Measurements from ENCODE around the gene SPAG5.

SPAG5 gene

DNA sequence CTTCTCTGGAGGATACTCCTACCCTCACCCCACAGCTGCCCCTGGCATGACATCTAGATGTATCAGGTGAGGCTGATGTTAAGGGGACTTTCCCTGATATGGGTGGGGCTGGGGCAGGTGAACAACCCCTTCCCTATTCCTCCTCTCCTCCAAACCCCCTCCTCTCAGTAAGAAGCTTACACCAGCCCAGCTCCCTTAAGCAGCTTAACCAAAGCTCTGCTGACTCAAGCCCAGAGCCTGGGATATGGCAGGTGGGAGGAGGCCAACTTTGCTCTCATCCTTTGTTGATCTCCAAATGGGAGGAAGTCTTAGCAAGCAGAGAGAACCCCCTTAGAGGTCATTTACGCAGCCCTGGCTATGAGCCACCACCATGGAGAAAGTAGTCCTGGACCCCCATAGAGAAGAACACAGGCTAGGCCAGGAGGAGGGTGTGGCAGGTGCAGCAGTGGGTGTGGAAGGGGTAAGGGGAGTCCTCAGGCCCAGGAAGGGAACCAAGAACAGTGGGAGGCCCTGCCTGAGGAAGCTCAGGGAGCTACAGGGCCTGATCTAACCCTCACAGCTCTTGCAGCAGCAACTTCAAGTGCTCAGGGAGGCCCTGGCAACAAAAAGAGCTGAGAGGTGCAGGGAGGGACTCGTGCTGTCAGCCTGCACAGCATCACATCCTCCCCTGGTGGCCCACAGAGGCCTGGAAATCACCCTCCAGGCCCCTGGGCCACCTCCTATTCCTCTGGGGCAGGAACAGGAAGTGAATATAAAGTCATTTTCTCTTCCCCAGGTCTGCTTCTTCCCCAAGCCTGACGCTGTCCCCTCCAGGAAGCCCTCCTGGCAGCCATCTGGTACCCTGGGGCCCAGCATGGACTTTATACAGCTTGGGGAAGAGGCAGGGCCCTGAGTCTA is 49.3 kb downstream of the SPAG5 start:
- ChIA-PET CTCF (interaction anchor here (0.7 to 6.3 kb wide), 22 partner anchors 9 to 744 kb away, joined by 3 to 83 read pairs (median 6); partner anchors contain the start of gene PIGS), POLR2A (interaction anchor here (0.5 kb wide), 1 partner anchor 48 kb away, joined by 4 read pairs; no protein-coding TSS in a partner anchor)
- peak; percentile 80 for DNase-seq (ENCODE audit: extremely low spot score)
- TF ChIP-seq, protein P1, sequence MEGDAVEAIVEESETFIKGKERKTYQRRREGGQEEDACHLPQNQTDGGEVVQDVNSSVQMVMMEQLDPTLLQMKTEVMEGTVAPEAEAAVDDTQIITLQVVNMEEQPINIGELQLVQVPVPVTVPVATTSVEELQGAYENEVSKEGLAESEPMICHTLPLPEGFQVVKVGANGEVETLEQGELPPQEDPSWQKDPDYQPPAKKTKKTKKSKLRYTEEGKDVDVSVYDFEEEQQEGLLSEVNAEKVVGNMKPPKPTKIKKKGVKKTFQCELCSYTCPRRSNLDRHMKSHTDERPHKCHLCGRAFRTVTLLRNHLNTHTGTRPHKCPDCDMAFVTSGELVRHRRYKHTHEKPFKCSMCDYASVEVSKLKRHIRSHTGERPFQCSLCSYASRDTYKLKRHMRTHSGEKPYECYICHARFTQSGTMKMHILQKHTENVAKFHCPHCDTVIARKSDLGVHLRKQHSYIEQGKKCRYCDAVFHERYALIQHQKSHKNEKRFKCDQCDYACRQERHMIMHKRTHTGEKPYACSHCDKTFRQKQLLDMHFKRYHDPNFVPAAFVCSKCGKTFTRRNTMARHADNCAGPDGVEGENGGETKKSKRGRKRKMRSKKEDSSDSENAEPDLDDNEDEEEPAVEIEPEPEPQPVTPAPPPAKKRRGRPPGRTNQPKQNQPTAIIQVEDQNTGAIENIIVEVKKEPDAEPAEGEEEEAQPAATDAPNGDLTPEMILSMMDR (IDR thresholded peaks at IDR 0.05; ENCODE audit: control extremely low read depth, extremely low read depth, low read depth, missing control alignments): no peak

DNA sequence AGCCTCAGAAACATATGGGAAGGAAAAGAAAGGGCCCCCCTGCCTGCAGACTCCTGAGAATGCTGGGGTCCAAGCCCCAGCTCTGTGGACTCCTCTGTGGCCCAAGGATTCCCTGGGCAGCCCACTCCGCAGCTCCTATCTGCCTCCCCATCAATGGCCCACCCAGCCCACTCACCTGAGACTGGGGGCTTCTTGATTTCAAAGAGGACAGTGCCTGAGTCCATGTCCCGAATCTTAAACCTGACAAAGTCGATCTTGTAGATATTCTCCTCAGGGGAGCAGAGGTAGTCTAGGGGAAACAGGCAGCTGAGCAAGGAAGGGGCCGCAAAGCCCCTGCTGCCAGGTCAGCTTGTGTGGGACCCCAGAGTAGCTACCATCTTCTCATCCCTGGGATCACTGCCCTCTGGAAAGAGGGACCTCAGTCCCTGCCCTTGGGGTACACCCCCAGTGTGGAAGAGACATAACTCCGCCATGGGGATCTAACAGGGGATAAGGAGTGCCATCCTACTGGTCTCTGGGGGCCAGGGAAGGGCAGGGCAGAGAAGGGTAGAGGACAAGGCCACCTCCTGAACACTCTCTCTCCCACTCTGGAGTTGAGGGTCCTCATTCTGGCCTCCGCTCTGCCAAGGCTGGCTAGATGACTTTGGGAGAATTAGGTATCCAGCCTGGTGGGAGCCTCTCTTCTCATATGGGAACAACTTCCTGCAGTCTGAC is 50.3 kb downstream of the SPAG5 start:
- ChIA-PET POLR2A (no interaction called here), CTCF (interaction anchor here (0.7 to 6.3 kb wide), 23 partner anchors 10 to 164 kb away, joined by 3 to 83 read pairs (median 6); partner anchors contain the start of gene PIGS)
- TF ChIP-seq, protein P1 (IDR thresholded peaks at IDR 0.05; ENCODE audit: control extremely low read depth, extremely low read depth, low read depth, missing control alignments): no peak
- DNase-seq (ENCODE audit: extremely low spot score): no peak

DNA sequence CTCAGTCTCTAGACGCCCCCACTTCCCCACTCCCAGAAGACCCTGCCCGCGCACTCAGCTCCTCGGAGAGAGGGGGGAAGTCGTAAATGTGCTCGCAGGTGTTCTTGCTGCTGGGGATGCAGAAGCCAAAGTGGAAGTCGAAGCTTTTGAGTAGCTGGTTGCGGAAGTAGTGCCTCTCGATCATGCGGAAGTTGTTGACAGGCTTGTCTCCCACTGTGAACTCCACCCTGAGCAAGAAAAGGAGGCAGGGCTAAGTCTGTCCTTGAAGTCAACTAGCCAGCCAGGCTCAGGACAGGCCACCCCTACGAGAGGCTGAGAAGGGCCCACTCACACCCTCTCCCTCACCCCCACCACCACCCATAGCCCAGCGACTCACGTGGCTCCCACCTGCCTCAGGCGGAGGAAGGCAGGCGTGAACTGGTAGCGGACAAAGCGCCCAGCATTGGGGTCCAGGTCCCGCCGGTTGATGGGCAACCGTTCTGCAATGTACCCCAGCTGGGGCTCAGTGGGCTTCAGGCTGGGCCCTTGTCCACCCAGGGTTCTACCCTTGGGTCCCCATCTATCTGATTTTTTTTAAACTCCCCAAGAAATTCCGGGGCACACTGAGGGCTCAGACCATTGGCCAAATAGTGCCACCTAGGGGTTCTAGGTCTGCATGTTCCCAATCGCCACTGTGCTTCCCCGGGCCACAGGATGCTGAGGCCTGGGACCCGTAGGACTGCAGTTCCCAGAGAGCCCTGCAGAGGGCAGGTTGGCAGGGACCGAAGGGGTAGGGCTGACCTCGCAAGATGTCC is 51.0 kb downstream of the SPAG5 start:
- CTCF ChIA-PET: interaction anchor here (0.7 to 6.3 kb wide), 34 partner anchors 10 to 600 kb away, joined by 3 to 83 read pairs (median 4); partner anchors contain the start of genes ALDOC, PIGS and SPAG5
- DNase-seq (ENCODE audit: extremely low spot score): peak; percentile 84
- TF ChIP-seq, protein P1 (IDR thresholded peaks at IDR 0.05; ENCODE audit: control extremely low read depth, extremely low read depth, low read depth, missing control alignments): peak; percentile 91

DNA sequence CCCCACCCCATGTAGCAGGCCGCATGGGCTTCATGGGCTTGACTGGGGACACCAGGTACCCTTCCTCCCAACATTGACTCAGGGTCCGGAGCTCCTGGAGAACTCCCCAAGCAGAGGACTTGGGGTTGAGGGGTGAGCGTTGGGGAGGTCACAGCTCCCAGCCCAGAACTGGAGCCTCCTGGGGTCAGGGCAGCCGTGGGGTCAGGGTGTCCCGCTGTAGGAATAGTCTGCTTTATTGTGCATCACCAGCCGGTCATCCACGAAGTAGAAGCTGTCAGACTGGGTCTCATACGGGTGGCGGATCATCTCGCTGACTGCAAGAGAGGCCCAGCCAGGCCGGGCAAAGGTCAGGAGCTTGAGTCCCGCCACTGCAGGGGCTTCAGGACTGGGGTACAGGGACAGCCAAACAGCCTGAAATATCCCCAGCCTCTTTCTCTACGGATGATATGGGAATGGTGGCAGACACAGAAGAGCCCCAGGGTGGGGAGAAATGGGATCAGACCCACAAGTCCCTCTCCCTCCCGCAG is 51.7 kb downstream of the SPAG5 start:
- no peak for DNase-seq (ENCODE audit: extremely low spot score)
- ChIA-PET CTCF (interaction anchor here (0.7 to 6.3 kb wide), 24 partner anchors 9 to 601 kb away, joined by 3 to 83 read pairs (median 4); partner anchors contain the start of genes ALDOC, PIGS and SPAG5), POLR2A (no interaction called here)
- TF ChIP-seq, protein P1 (IDR thresholded peaks at IDR 0.05; ENCODE audit: control extremely low read depth, extremely low read depth, low read depth, missing control alignments): no peak

More for the DNA sequence above, 51.0 kb downstream of the SPAG5 start:
- POLR2A ChIA-PET: no interaction called here

DNA sequence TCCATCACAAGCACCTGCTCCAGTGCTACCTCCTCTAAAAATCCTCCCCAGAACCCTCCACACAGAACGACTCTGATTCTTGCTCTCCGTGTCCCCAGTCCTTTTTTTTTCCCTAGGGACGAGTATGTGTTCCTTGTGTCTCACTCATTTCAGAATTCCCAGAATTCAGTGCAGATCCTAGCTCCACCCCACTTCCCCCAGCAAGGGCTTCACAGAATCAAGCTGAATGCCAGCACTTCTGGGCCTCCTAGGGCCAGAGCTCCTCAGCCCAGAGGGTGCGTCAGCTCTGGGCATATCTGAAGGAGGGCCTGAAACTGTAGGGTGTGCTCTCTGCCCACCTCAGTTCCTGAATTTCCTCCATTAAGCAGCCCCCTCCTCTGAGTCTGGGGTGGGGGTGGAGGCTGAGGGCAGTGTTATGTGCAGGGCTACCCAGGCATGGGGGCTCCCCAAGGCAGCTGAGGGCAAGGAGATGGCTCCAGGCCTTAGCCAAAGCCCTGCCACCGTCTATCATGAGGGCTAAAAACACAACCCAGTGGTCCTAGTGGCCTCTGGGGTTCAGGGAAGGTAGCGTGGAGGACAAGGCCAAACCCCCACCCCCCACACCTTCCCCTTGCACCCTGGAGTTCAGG is 52.9 kb downstream of the SPAG5 start:
- TF ChIP-seq, protein P1 (IDR thresholded peaks at IDR 0.05; ENCODE audit: control extremely low read depth, extremely low read depth, low read depth, missing control alignments): no peak
- CTCF ChIA-PET: interaction anchor here (1.0 to 6.3 kb wide), 9 partner anchors 8 to 129 kb away, joined by 3 to 83 read pairs (median 9); partner anchors contain the start of genes PIGS and SPAG5
- DNase-seq (ENCODE audit: extremely low spot score): no peak
- POLR2A ChIA-PET: no interaction called here

Measured in GM10248 (cell line).